IPS-15b (cell line): ENCODE results near the gene ZNF280A.
"Not testable (repeated sequence)": the region's sequence is repeated elsewhere in the genome, so short reads cannot be mapped to it uniquely, and the experiment has no call there.

Experiments used
- H3K27me3 ChIP-seq: one replicate; pipeline ENCODE4 v1.6.1; 2013; ENCODE audit warnings: low read length; ENCODE audit not compliant: control insufficient read depth, insufficient read depth
- H3K36me3 ChIP-seq: one replicate; pipeline ENCODE4 v1.6.1; 2013; ENCODE audit warnings: low read length; ENCODE audit not compliant: control insufficient read depth, insufficient read depth
- H3K4me1 ChIP-seq: one replicate; pipeline ENCODE4 v1.6.1; 2013; ENCODE audit warnings: mild to moderate bottlenecking, low read length; ENCODE audit not compliant: control insufficient read depth, insufficient read depth
- H3K4me3 ChIP-seq: one replicate; pipeline ENCODE4 v1.5.1; 2013; ENCODE audit warnings: low read depth, low read length
- H3K9ac ChIP-seq: one replicate; pipeline ENCODE4 v1.6.1; 2013; ENCODE audit warnings: low read depth, mild to moderate bottlenecking, low read length
- H3K9me3 ChIP-seq: one replicate; pipeline ENCODE4 v1.6.1; 2013; ENCODE audit warnings: mild to moderate bottlenecking, low read length; ENCODE audit not compliant: control insufficient read depth, insufficient read depth

Gene ZNF280A

DNA sequence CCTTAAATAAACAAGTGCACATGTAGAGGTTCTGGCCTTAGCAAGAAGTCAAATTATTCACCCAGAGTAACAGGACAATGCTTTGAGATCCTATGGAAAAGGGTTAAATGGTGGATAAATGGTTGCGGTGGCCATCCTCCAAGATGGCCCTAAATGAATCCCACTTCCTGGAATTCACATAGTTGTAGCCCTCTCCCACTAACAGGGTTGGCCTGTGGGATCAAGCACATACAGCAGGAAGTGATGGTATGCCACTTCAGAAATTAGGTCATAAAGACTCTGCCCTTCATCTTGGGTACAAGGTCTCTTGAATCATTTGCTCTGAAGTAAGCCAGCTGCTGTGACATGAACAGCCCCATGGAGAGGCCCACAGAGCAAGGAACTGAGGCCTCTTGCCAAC is 13.3 kb downstream of the ZNF280A start:
- Histone ChIP-seq H3K9ac (no peak overlapping the region), H3K9me3 (no peaks in the 10 kb centered on the region), H3K4me1 (no peaks in the 10 kb centered on the region), H3K27me3 (peaks cover 12% of the 10 kb centered on the region), H3K4me3 (no peak overlapping the region), H3K36me3 (peaks cover 2% of the 10 kb centered on the region)

DNA sequence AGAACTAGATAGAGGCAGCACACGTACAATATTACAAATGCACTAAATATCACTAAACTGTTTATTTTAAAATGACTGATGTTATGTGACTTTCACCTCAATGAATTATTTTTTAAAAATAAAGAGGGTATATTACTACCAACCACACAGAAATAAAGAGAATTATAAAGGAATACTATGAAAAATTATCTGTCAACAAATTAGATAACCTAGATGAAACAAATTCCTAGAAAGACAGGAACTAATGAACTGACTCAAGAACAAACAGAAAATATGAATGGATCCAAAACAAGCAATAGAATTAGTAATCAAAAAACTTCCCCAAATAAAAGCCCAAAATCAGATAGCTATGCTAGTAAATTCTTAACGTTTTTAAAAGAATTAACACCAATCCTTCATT is 21.8 kb downstream of the ZNF280A start:
- H3K4me3 ChIP-seq: no peak overlapping the region
- no peaks in the 10 kb centered on the region for H3K9me3 ChIP-seq
- H3K4me1 ChIP-seq: no peaks in the 10 kb centered on the region
- H3K9ac ChIP-seq: no peak overlapping the region
- peaks cover 13% of the 10 kb centered on the region for H3K27me3 ChIP-seq
- no peaks in the 10 kb centered on the region for H3K36me3 ChIP-seq

DNA sequence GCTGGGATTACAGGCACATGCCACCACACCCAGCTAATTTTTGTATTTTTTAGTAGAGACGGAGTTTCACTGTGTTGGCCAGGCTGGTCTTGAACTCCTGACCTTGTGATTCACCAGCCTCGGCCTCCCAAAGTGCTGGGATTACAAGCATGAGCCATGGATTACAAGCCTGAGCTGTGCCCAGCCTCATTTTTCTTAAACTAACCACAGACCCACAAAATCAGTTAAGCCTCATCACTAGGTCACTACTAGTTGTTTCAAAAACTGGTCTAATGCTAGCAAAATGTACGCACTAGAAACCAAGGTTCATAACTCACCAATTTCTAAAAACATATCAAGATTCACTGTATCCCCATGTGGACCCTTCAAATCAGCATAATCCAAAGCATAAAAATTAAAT is 28.5 kb downstream of the ZNF280A start:
- H3K4me3 ChIP-seq, H3K9me3 ChIP-seq, H3K27me3 ChIP-seq, H3K4me1 ChIP-seq, H3K36me3 ChIP-seq, H3K9ac ChIP-seq: not testable (repeated sequence)

DNA sequence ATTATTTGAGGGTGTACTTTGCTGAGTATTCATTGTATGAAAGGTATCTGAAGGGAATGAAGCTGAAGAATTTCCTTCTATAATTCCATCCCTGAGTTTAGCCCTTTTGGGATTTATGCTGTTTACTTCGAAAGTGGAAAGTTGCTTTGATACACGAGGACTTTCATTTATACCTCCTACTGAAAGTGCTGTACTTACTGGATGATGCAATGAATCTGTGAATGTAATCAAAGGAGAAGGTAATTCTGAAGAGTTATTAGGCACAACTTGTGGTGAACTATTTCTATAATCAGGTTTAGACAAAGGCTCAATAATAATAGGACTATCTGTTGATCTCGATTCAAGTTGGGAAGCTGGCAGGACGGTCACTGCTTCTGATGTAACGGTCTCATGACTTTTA is 31.3 kb downstream of the ZNF280A start:
- Histone ChIP-seq H3K4me1 (no peaks in the 10 kb centered on the region), H3K4me3 (no peak overlapping the region), H3K27me3 (peaks cover 10% of the 10 kb centered on the region), H3K9me3 (no peaks in the 10 kb centered on the region), H3K9ac (no peak overlapping the region), H3K36me3 (peaks cover 2% of the 10 kb centered on the region)

DNA sequence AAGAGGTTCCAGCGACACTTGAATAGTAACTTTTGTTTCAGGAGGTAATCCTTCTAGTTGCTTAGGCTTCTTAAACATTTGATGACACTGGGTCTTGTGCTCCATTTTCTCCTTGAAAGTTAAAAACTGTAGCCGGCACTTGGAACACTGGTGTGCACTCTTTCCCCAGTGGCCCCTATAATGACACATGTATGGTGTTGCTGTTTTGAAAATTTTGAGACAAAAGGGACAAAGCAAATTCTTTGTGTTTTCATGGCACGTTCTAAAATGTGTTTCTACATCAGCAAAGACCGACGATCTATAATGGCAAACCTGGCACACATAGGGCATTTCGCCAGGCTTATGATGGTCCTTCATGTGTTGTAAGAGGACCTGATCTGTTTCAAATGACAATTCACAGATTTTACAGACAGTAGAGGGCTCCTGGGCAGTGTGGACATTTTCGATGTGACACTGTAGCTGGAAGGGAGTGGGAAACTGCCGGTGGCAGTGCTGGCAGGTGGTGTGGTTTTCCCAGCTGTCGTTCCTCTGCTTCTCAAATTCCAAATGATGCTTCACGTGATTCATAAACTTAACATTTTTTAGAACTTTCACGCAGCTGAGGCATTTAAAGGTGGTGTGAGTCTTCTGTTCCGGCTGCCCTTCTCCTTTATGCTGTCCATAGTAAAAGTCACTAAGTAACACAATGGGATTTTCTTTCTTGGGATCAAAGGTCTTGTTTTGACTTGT is 32.0 kb downstream of the ZNF280A start:
- Histone ChIP-seq H3K4me3 (no peak overlapping the region), H3K9ac (no peak overlapping the region), H3K36me3 (peaks cover 2% of the 10 kb centered on the region), H3K4me1 (no peaks in the 10 kb centered on the region), H3K27me3 (peaks cover 10% of the 10 kb centered on the region), H3K9me3 (no peaks in the 10 kb centered on the region)

DNA sequence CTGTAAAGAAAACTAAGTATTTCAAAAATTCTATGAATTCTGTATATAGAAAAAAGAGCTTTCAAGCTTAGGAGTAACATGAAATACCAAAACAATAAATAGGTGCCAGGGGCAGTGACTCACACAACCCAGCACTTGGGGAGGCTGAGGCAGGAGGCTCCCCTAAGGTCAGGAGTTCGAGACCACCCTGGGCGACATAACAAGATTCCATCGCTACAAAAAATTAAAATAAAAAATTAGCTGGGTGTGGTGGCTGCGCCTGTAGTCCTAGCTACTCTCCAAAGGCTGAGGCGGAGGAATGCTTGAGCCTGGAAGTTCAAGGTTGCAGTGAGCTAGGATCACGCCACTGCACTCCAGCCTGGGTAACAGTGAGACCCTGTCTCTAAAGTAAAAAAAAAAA is 33.0 kb downstream of the ZNF280A start:
- peaks cover 2% of the 10 kb centered on the region for H3K36me3 ChIP-seq
- H3K9me3 ChIP-seq: no peaks in the 10 kb centered on the region

DNA sequence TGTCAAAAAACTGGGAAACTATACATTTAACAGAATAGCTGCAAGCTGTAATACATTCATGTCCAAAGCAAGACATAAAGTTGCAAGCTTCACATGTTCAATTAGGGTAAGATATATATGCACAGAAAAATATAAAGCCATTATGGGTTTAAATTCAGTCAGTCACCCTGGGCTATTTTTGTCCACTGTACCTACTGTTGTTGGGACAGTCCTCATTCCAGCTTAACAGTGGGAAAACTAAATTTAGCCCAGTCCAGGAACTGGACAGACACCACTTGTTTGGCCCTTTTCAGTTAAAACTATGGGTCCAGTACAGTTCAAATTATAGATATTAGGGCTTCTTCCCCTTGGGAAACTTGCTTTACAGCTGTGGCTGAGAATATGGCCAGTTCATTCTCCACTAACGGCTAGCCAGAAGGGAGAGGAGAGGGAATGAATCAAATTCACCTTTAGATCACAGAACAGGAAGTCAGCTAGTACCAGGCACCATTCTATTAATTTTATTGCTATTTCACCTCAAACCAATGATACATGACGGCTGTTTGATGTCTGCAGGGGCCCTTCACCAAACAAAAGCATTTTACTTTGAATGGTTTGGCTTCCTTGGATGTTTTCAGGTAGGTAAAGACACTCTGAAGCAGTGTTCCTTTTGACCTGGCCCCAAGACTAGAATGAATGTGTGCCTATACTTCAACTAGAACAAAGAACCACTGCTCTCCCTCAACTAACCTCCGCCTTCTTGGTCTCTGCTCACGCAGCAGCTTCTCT is 33.8 kb downstream of the ZNF280A start:
- H3K9me3 ChIP-seq: no peaks in the 10 kb centered on the region
- H3K27me3 ChIP-seq: peaks cover 14% of the 10 kb centered on the region
- peaks cover 2% of the 10 kb centered on the region for H3K36me3 ChIP-seq
- no peak overlapping the region for H3K4me3 ChIP-seq
- H3K4me1 ChIP-seq: no peaks in the 10 kb centered on the region
- no peak overlapping the region for H3K9ac ChIP-seq

More for the DNA sequence above, 33.0 kb downstream of the ZNF280A start:
- Histone ChIP-seq H3K9ac (no peak overlapping the region), H3K4me3 (no peak overlapping the region), H3K27me3 (peaks cover 11% of the 10 kb centered on the region), H3K4me1 (no peaks in the 10 kb centered on the region)

DNA sequence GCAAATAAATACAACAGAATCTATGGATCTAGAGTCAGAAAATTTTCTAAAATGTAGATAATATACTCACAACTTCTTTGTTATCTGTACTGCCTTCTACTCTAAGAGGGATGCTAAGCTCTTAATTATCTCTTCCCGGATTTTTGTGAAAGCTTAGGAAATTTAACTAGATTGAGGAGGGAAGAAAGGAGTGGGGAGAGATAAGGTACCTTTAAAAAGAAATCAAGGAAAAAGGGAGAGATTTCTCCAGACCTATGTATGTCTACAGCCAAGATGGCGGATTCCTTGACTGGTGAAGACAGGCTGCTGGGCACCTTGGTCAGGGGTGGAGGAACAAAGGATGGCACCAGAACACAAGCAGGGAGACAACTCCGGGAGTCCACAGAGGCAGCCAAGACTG is 34.5 kb downstream of the ZNF280A start:
- H3K27me3 ChIP-seq: peaks cover 22% of the 10 kb centered on the region
- H3K9ac ChIP-seq: no peak overlapping the region
- no peak overlapping the region for H3K4me3 ChIP-seq
- peaks cover 2% of the 10 kb centered on the region for H3K36me3 ChIP-seq
- no peaks in the 10 kb centered on the region for H3K9me3 ChIP-seq
- no peaks in the 10 kb centered on the region for H3K4me1 ChIP-seq

DNA sequence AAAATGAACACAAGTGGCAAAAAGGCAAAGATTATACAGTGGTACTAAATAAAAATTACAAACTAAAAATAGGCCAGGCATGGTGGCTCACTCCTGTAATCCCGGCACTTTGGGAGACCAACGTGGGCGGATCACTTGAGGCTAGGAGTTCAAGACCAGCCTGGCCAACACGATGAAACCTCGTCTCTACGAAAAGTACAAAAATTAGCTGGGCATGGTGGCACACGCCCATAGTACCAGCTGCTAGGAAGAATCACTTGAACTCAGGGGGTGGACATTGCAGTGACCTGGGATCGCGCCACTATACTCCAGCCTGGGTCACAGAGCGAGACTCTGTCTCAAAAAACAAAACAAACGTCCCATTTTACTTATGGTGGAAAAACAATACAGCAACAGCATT is 36.0 kb downstream of the ZNF280A start:
- H3K4me3 ChIP-seq: no peak overlapping the region
- no peaks in the 10 kb centered on the region for H3K4me1 ChIP-seq
- peaks cover 31% of the 10 kb centered on the region for H3K27me3 ChIP-seq
- H3K9me3 ChIP-seq: no peaks in the 10 kb centered on the region
- H3K36me3 ChIP-seq: peaks cover 2% of the 10 kb centered on the region
- H3K9ac ChIP-seq: no peak overlapping the region

DNA sequence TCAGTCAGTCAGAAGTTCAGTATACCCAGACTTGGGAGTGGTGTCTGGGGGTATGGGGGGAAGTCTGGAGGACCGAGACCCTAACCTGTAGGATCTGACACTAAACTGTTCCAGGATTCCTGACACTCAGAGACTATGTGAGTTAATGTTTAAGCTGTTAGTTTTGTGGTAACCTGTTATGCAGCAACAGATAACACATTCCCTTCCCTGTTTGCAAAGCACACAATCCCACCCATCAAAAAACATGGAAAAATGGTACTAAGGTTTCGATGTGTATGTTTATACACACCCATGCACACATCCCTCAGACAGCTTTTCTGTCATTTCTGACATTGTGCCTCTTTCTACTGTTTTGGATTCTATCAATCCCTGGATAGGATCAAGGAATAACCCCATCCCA is 39.1 kb downstream of the ZNF280A start:
- Histone ChIP-seq H3K9ac (no peak overlapping the region), H3K27me3 (peaks cover 34% of the 10 kb centered on the region), H3K4me1 (no peaks in the 10 kb centered on the region)

DNA sequence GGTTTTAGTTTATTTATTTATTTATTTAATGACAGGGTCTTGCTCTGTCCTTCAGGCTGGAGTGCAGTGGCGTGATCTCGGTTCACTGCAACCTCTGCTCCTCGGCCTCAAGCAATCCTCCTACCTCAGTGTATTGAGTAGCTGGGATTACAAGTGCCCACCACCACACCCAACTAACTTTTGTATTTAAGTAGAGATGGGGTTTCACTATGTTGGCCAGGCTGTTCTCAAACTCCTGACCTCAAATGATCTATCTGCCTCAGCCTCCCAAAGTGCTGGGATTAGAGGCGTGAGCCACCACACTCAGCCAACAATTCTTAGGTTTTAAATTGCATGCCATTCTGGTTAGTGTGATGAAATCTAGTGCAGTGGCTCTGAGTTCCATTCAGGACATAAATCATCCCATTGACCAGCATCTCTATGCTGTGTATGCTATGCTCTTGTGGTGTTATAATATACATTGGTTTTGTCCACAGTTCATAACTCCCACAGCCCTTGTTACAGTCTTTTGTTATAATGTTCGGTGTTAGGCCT is 40.0 kb downstream of the ZNF280A start:
- H3K36me3 ChIP-seq: no peaks in the 10 kb centered on the region
- no peaks in the 10 kb centered on the region for H3K9me3 ChIP-seq
- H3K4me1 ChIP-seq: no peaks in the 10 kb centered on the region
- H3K27me3 ChIP-seq: peaks cover 31% of the 10 kb centered on the region
- H3K9ac ChIP-seq: no peak overlapping the region
- no peak overlapping the region for H3K4me3 ChIP-seq

More for the DNA sequence above, 39.1 kb downstream of the ZNF280A start:
- no peak overlapping the region for H3K4me3 ChIP-seq
- H3K36me3 ChIP-seq: no peaks in the 10 kb centered on the region
- H3K9me3 ChIP-seq: no peaks in the 10 kb centered on the region

DNA sequence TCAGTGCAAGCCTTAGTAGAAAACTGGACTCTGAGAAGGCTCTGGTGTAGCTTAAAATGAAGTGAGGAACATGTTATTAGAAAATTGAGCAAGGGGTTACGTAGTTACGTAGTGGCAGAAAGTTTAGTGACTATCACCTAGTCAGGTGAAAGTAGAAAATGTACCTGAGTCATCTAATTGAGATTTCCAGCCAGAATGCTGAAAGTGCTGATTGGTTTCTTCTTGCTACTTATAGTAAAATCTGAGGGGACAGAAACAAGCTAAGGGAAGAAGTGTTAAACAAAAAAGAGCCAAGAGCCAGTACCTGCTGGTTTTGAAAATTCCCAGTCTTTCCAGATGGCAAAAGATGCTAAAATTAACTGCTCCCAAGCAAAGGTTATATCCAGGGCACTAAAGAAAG is 41.0 kb downstream of the ZNF280A start:
- H3K4me1 ChIP-seq: peaks cover 5% of the 10 kb centered on the region
- no peak overlapping the region for H3K4me3 ChIP-seq
- H3K27me3 ChIP-seq: peaks cover 36% of the 10 kb centered on the region
- no peaks in the 10 kb centered on the region for H3K9me3 ChIP-seq
- H3K9ac ChIP-seq: no peak overlapping the region
- H3K36me3 ChIP-seq: no peaks in the 10 kb centered on the region
